Suprapubic skin (tissue), 4 donors: ENCODE measurements around the gene HUS1. TPM values are rescaled to one million over a fixed set of nuclear protein-coding genes. Genes with fewer than 3 reads are reported as not detected.

ENCODE experiments used
- DNase-seq, 2 donors: peaks; one replicate each; pipeline ENCODE4 v3.0.0-alpha.2; 2019; ENCODE audit warnings: low spot score in 2 of 2
- H3K27ac ChIP-seq: fragments of 200-600 bp; sonication (generic); one replicate; pipeline ENCODE4 v1.5.1; 2019
- H3K27me3 ChIP-seq: fragments of 200-600 bp; sonication (generic); one replicate; pipeline ENCODE4 v1.5.1; 2019
- H3K36me3 ChIP-seq: fragments of 200-600 bp; sonication (generic); one replicate; pipeline ENCODE4 v1.5.1; 2019
- H3K4me1 ChIP-seq: fragments of 200-600 bp; sonication (generic); one replicate; pipeline ENCODE4 v1.5.1; 2019
- H3K4me3 ChIP-seq: fragments of 200-600 bp; sonication (generic); one replicate; pipeline ENCODE4 v1.5.1; 2019; ENCODE audit warnings: mild to moderate bottlenecking
- H3K9me3 ChIP-seq: fragments of 200-600 bp; sonication (generic); one replicate; pipeline ENCODE4 v1.5.1; 2019
- EP300 ChIP-seq: sonication (generic); formaldehyde crosslinking; IDR thresholded peaks from one replicate; pipeline ENCODE4 v1.6.1; 2017; ENCODE audit warnings: antibody characterized with exemption
- POLR2A ChIP-seq, 2 donors: fragments of 450-650 bp; IDR thresholded peaks; one replicate each; pipeline ENCODE4 v1.6.1; 2017; ENCODE audit warnings: antibody characterized with exemption in 2 of 2, mild to moderate bottlenecking in 2 of 2, moderate library complexity in 2 of 2
- POLR2AphosphoS5 ChIP-seq, 3 donors: sonication (generic); formaldehyde crosslinking; IDR thresholded peaks; one replicate each; pipeline ENCODE4 v1.6.1; 2017; ENCODE audit warnings: antibody characterized with exemption in 3 of 3
- WGBS: methylation state at CpG from one replicate; pipeline ENCODE4 v1.1.5; 2018; 5-methylcytosine and 5-hydroxymethylcytosine counted together
- total RNA-seq, 4 donors: library from RNA; depleted of rRNA; stranded (reverse); fragments of >200 nt; gene quantifications; one replicate each; pipeline ENCODE4 v1.1.0, GENCODE V29; 2016
- TF ChIP-seq, protein P1 (sequence below), 2 donors: fragments of 200-600 bp in 1 of 2; fragments of 450-650 bp in 1 of 2; sonication (generic) in 1 of 2; IDR thresholded peaks; one replicate each; pipeline ENCODE4 v1.5.1; 2016 to 2019; ENCODE audit warnings: antibody characterized with exemption in 2 of 2, mild to moderate bottlenecking in 1 of 2, moderate library complexity in 1 of 2

The HUS1 gene
- total RNA-seq, 4 donors from 2014 or later, result 14.4 to 56.2 (median 21.5) TPM

DNA sequence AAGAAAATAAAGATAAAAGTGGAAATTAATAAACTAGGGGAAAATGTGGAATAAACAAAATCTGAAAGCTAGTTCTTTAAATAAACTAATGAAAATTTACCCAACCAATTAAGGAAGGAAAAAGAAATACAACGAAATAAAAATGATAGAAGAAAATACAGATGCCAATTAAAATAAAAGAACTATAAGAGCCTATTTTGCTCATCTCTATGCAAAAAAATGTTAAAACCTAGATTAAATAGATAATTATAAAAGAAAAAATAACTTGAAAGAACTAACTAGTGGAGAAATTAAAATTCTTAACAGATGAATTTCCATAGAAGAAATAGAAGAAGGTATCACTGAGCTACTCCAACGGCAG, 63.8 kb downstream of the HUS1 start:
- no peaks in the 10 kb centered on the region for H3K36me3 ChIP-seq
- H3K9me3 ChIP-seq, result no peaks in the 10 kb centered on the region
- TF ChIP-seq, protein P1, sequence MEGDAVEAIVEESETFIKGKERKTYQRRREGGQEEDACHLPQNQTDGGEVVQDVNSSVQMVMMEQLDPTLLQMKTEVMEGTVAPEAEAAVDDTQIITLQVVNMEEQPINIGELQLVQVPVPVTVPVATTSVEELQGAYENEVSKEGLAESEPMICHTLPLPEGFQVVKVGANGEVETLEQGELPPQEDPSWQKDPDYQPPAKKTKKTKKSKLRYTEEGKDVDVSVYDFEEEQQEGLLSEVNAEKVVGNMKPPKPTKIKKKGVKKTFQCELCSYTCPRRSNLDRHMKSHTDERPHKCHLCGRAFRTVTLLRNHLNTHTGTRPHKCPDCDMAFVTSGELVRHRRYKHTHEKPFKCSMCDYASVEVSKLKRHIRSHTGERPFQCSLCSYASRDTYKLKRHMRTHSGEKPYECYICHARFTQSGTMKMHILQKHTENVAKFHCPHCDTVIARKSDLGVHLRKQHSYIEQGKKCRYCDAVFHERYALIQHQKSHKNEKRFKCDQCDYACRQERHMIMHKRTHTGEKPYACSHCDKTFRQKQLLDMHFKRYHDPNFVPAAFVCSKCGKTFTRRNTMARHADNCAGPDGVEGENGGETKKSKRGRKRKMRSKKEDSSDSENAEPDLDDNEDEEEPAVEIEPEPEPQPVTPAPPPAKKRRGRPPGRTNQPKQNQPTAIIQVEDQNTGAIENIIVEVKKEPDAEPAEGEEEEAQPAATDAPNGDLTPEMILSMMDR (IDR thresholded peaks at IDR 0.05), result no peak
- TF ChIP-seq POLR2A (IDR thresholded peaks at IDR 0.05) (no peak), EP300 (no peak), POLR2AphosphoS5 (IDR thresholded peaks at IDR 0.05) (no peak)
- H3K27me3 ChIP-seq, result no peaks in the 10 kb centered on the region
- no peak overlapping the region for H3K4me3 ChIP-seq
- no peaks in the 10 kb centered on the region for H3K4me1 ChIP-seq
- H3K27ac ChIP-seq, result no peak overlapping the region
- DNase-seq, result no peak
- 90% methylated on average over 2 of the region's 2 CpGs for whole genome bisulfite sequencing

DNA sequence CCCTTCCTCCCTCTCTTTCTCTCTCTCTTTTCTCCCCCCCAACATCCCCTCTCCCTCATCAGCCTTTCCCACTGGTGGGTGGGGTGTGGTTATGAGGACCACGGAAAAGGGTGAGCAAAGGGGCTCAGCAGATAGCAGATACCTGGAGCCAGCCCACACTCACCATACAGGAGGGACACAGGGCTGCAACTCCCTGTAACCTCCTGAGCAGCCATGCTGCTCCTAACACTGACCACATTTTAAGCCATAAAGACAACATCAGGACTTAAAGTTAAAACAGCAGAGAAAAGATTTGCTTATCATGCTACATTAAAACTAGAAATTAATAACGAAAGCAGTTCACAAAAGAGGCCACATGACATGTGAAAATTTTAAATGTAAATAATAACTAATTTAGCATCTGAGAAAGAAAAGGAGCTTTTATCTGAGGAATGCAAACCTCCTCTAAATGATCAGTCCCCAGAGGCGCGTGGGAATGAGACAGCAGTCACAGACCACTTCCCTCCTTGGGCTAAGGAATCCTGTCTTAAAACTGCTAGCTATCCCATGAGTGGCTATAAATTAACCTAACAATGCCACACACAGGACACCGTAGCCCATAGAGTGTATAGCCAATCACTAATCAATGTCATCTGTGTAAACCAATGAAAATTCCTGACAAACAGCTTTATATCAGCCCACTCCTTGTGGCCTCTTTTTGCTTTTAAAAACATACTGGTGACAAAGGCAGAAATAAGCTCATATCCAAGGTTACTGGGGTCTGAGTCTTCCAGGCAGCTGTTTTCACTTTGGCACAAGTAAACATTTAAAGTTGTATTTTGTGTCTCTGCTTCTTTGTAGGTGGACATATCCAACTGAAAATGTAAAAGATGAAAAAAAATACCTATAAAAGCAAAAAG, 64.4 kb downstream of the HUS1 start:
- Histone ChIP-seq H3K36me3 (no peaks in the 10 kb centered on the region), H3K27me3 (no peaks in the 10 kb centered on the region), H3K9me3 (no peaks in the 10 kb centered on the region), H3K27ac (no peak overlapping the region), H3K4me1 (no peaks in the 10 kb centered on the region), H3K4me3 (no peak overlapping the region)
- DNase-seq, result no peak
- TF ChIP-seq, protein P1 (IDR thresholded peaks at IDR 0.05), result no peak
- TF ChIP-seq EP300 (no peak), POLR2A (IDR thresholded peaks at IDR 0.05) (no peak), POLR2AphosphoS5 (IDR thresholded peaks at IDR 0.05) (no peak)
- 70% methylated on average over 5 of the region's 5 CpGs for WGBS

Other genes starting within 250 kb of the HUS1 start
- 1 to 10 TPM in 1 of 4 donors, under 1 TPM in 1, not detected in 2; 0.11 to 2.6 TPM for gene PKD1L1, start 31.1 kb downstream of the HUS1 start, total RNA-seq
- not detected for gene SUN3, start 49.5 kb upstream of the HUS1 start, total RNA-seq
- gene C7orf57, start 55.9 kb upstream of the HUS1 start, total RNA-seq, result not detected
- gene UPP1, start 109.7 kb upstream of the HUS1 start, total RNA-seq, result 10 to 100 TPM in 1 of 4 donors, 1 to 10 TPM in 3; 2.2 to 11.9 (median 4.2) TPM
- gene ABCA13, start 191.8 kb upstream of the HUS1 start, total RNA-seq, result 1 to 10 TPM in 3 of 4 donors, under 1 TPM in 1; 0.64 to 4.7 (median 2.6) TPM